Measurements from ENCODE around the gene GOLIM4.
"Not testable (repeated sequence)": the region's sequence is repeated elsewhere in the genome, so short reads cannot be mapped to it uniquely, and the experiment has no call there.

Gene GOLIM4, protein sequence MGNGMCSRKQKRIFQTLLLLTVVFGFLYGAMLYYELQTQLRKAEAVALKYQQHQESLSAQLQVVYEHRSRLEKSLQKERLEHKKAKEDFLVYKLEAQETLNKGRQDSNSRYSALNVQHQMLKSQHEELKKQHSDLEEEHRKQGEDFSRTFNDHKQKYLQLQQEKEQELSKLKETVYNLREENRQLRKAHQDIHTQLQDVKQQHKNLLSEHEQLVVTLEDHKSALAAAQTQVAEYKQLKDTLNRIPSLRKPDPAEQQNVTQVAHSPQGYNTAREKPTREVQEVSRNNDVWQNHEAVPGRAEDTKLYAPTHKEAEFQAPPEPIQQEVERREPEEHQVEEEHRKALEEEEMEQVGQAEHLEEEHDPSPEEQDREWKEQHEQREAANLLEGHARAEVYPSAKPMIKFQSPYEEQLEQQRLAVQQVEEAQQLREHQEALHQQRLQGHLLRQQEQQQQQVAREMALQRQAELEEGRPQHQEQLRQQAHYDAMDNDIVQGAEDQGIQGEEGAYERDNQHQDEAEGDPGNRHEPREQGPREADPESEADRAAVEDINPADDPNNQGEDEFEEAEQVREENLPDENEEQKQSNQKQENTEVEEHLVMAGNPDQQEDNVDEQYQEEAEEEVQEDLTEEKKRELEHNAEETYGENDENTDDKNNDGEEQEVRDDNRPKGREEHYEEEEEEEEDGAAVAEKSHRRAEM
- 0.26 to 4.5 (median 1.2) reads per million in 3 donors for total RNA-seq

DNA sequence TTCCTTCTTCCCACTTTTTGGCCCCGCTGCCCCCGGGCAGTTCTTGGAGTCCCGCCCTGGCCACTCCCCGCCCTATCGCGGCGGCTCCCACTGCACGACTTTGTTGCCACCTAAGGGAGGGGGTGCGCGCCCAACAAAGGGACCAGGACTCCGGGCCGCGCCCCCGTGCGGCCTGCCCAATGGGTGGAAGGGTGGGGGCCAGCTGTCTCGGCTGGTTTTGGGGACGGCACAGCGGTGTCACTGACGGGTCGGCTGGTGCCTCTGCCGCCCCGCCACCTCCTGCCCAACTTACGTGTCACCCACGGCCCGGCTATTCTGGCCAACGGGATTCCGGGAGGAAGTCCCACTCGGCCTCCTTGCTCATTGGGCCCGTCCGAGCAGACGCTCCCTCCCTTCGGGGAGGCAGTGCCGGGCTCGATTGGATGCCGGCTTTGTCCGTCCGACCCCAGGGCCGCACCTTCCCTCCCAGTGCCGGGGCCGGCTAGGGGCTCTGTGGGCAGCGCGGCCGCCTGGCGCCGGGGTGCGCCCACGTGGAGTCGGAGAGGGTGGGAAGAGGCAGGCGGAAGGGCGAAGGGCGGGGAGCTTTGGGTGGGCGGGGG, at the start of gene GOLIM4:
GOLIM4 (minus strand) TSS at position 314 of the 599 bp plus-strand sequence. CDS start 639 bp downstream, outside the sequence.
- Histone ChIP-seq H3K4me3 (ENCODE audit: insufficient read depth, low read depth, low read length, poor library complexity, severe bottlenecking) (peak within 1 kb of the TSS; percentile 49), H3K4me1 (ENCODE audit: control insufficient read depth, insufficient read depth, low read length, poor library complexity, severe bottlenecking) (no peaks in the 10 kb centered on the region), H3K27ac (ENCODE audit: insufficient read depth, low read length, poor library complexity, severe bottlenecking) (no peak within 1 kb of the TSS), H3K27me3 (replicated peaks; ENCODE audit: control insufficient read depth, insufficient read depth, low read length, poor library complexity, severe bottlenecking) (no peaks in the 10 kb centered on the region), H3K36me3 (ENCODE audit: control insufficient read depth, insufficient read depth, low read length) (no peaks in the 10 kb centered on the region), H3K9me3 (ENCODE audit: control insufficient read depth, low read length) (no peaks in the 10 kb centered on the region)
- peak in 1 of 3 donors; percentile 7 for DNase-seq

DNA sequence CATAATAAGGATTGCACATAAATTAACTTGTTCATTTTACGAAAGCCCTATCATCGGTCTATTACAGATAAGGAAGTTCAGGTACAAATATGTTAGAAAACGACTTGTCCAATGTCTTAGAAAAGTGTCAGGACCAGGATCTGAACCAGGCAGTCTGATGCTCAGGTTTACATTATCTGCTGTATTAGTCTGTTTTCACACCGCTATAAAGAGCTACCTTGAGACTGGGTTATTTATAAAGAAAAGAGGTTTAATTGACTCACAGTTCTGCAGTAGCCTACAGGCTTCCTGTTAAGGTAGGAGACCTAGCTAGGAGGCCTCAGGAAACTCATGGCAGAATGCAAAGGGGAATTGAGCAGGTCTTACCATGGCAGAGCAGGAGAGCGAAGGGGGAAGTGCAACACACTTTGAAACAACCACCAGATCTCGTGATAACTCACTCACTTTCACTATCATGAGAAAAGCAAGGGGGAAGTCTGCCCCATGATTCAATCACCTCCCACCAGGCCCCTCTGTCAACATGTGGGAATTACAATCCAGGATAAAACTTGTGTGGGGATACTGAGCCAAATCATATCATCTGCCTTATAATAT, 45.8 kb upstream of the GOLIM4 start:
- DNase-seq, result no peak
- no peak overlapping the region for H3K4me3 ChIP-seq (ENCODE audit: insufficient read depth, low read depth, low read length, poor library complexity, severe bottlenecking)
- no peaks in the 10 kb centered on the region for H3K36me3 ChIP-seq (ENCODE audit: control insufficient read depth, insufficient read depth, low read length)
- no peaks in the 10 kb centered on the region for H3K27me3 ChIP-seq (replicated peaks; ENCODE audit: control insufficient read depth, insufficient read depth, low read length, poor library complexity, severe bottlenecking)
- H3K9me3 ChIP-seq (ENCODE audit: control insufficient read depth, low read length), result no peaks in the 10 kb centered on the region
- no peak overlapping the region for H3K27ac ChIP-seq (ENCODE audit: insufficient read depth, low read length, poor library complexity, severe bottlenecking)
- H3K4me1 ChIP-seq (ENCODE audit: control insufficient read depth, insufficient read depth, low read length, poor library complexity, severe bottlenecking), result no peaks in the 10 kb centered on the region

DNA sequence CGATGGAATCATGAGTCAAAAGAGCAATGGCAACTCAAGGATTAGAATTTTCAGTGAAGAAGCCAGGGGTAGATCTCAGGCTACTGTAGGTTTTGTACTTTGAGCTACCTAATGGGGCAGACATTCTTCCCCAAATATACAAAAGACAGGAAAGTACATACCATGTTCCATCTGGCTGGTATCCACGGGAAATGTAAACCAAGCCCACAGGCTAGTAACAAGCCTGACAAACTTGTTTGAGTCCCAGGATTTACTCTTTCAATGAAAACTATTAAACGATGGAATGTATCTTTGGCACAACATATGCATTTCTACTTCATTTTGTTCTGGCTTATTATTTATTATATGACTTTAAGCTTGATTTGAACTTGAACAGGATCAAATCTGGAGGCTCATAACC, 44.2 kb upstream of the GOLIM4 start:
- DNase-seq, result no peak
- Histone ChIP-seq H3K4me3 (ENCODE audit: insufficient read depth, low read depth, low read length, poor library complexity, severe bottlenecking) (no peak overlapping the region), H3K36me3 (ENCODE audit: control insufficient read depth, insufficient read depth, low read length) (no peaks in the 10 kb centered on the region), H3K4me1 (ENCODE audit: control insufficient read depth, insufficient read depth, low read length, poor library complexity, severe bottlenecking) (no peaks in the 10 kb centered on the region), H3K27me3 (replicated peaks; ENCODE audit: control insufficient read depth, insufficient read depth, low read length, poor library complexity, severe bottlenecking) (no peaks in the 10 kb centered on the region), H3K9me3 (ENCODE audit: control insufficient read depth, low read length) (no peaks in the 10 kb centered on the region), H3K27ac (ENCODE audit: insufficient read depth, low read length, poor library complexity, severe bottlenecking) (no peak overlapping the region)

DNA sequence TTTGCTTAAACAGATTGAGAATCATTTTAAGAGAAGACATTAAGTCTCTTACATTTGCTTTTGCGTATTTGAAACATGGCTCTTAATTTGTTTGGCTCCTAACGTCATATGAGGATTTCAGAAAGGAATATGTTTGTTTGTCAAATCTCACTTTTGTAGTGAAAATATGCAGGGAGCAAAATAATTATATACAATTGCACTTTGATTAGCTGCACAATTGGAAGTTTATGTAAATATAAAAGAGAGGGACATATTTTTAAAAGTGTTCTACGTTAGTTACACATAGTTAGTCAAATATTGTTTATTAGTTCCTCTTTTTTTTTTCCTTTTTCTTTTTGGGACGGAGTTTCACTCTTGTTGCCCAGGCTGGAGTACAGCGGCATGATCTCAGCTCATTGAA, 42.7 kb upstream of the GOLIM4 start:
- Histone ChIP-seq H3K36me3 (ENCODE audit: control insufficient read depth, insufficient read depth, low read length) (no peaks in the 10 kb centered on the region), H3K27me3 (replicated peaks; ENCODE audit: control insufficient read depth, insufficient read depth, low read length, poor library complexity, severe bottlenecking) (no peaks in the 10 kb centered on the region), H3K4me3 (ENCODE audit: insufficient read depth, low read depth, low read length, poor library complexity, severe bottlenecking) (no peak overlapping the region), H3K27ac (ENCODE audit: insufficient read depth, low read length, poor library complexity, severe bottlenecking) (no peak overlapping the region), H3K9me3 (ENCODE audit: control insufficient read depth, low read length) (no peaks in the 10 kb centered on the region), H3K4me1 (ENCODE audit: control insufficient read depth, insufficient read depth, low read length, poor library complexity, severe bottlenecking) (no peaks in the 10 kb centered on the region)
- no peak for DNase-seq

DNA sequence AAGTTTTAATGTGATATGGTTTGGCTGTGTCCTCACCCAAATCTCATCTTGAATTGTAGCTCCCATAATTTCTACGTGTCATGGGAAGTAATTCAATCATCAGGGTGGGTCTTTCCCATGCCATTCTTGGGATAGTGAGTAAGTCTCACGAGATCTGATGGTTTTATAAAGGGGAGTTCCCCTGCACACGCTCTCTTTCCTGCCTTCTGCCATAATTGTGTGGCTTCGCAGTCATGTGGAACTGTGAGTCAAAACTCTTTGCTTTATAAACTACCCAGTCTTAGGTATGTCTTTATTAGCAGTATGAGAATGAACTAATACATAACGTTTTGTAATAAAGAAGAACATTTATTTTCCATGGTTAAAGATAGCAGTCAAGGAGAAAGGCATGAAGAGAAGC, 39.2 kb upstream of the GOLIM4 start:
- Histone ChIP-seq H3K4me1 (ENCODE audit: control insufficient read depth, insufficient read depth, low read length, poor library complexity, severe bottlenecking) (no peaks in the 10 kb centered on the region), H3K27me3 (replicated peaks; ENCODE audit: control insufficient read depth, insufficient read depth, low read length, poor library complexity, severe bottlenecking) (no peaks in the 10 kb centered on the region), H3K36me3 (ENCODE audit: control insufficient read depth, insufficient read depth, low read length) (no peaks in the 10 kb centered on the region), H3K27ac (ENCODE audit: insufficient read depth, low read length, poor library complexity, severe bottlenecking) (no peak overlapping the region), H3K4me3 (ENCODE audit: insufficient read depth, low read depth, low read length, poor library complexity, severe bottlenecking) (no peak overlapping the region), H3K9me3 (ENCODE audit: control insufficient read depth, low read length) (no peaks in the 10 kb centered on the region)
- DNase-seq, result no peak

DNA sequence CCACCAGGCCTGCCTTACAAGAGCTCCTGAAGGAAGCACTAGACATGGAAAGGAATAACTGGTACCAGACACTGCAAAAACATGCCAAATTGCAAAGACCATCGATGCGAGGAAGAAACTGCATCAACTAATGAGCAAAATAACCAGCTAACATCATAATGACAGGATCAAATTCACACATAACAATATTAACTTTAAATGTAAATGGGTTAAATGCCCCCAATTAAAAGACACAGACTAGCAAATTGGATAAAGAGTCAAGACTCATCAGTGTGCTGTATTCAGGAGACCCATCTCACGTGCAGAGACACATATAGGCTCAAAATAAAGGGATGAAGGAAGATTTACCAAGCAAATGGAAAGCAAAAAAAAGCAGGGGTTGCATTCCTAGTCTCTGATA, 34.5 kb upstream of the GOLIM4 start:
- not testable (repeated sequence) for H3K9me3 ChIP-seq (ENCODE audit: control insufficient read depth, low read length); H3K4me1 ChIP-seq (ENCODE audit: control insufficient read depth, insufficient read depth, low read length, poor library complexity, severe bottlenecking); H3K27me3 ChIP-seq (replicated peaks; ENCODE audit: control insufficient read depth, insufficient read depth, low read length, poor library complexity, severe bottlenecking); H3K36me3 ChIP-seq (ENCODE audit: control insufficient read depth, insufficient read depth, low read length); H3K27ac ChIP-seq (ENCODE audit: insufficient read depth, low read length, poor library complexity, severe bottlenecking); DNase-seq; H3K4me3 ChIP-seq (ENCODE audit: insufficient read depth, low read depth, low read length, poor library complexity, severe bottlenecking)

- H3K27me3 ChIP-seq (replicated peaks; ENCODE audit: control insufficient read depth, insufficient read depth, low read length, poor library complexity, severe bottlenecking); H3K27ac ChIP-seq (ENCODE audit: insufficient read depth, low read length, poor library complexity, severe bottlenecking); DNase-seq; H3K36me3 ChIP-seq (ENCODE audit: control insufficient read depth, insufficient read depth, low read length); H3K4me1 ChIP-seq (ENCODE audit: control insufficient read depth, insufficient read depth, low read length, poor library complexity, severe bottlenecking); H3K9me3 ChIP-seq (ENCODE audit: control insufficient read depth, low read length); H3K4me3 ChIP-seq (ENCODE audit: insufficient read depth, low read depth, low read length, poor library complexity, severe bottlenecking): not testable (repeated sequence)
Observed at GRCh38 chr3:168128463-168128862, 32.7 kb upstream of the GOLIM4 start.

DNA sequence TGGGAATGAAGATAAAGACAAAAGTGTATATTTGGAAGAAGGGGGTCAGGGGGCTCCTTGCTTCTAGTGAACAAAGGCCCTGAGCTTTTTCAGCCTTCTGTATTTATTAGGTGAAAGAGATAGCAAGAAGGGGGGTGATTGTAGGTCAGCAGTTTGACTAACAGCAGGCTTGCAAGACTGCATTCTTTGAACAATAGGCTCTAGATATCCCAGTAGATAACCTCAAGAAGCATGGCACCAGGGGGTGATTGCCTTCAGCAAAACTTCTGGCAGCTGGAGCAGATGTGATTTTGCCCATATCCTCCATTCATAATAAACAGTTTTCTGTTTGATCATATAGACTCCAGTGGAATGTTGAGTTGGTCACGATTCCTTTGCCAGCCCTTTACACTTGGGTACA, 31.7 kb upstream of the GOLIM4 start:
- DNase-seq, result no peak
- no peaks in the 10 kb centered on the region for H3K4me1 ChIP-seq (ENCODE audit: control insufficient read depth, insufficient read depth, low read length, poor library complexity, severe bottlenecking)
- H3K4me3 ChIP-seq (ENCODE audit: insufficient read depth, low read depth, low read length, poor library complexity, severe bottlenecking), result no peak overlapping the region
- H3K36me3 ChIP-seq (ENCODE audit: control insufficient read depth, insufficient read depth, low read length), result no peaks in the 10 kb centered on the region
- H3K27ac ChIP-seq (ENCODE audit: insufficient read depth, low read length, poor library complexity, severe bottlenecking), result no peak overlapping the region
- H3K9me3 ChIP-seq (ENCODE audit: control insufficient read depth, low read length), result no peaks in the 10 kb centered on the region
- H3K27me3 ChIP-seq (replicated peaks; ENCODE audit: control insufficient read depth, insufficient read depth, low read length, poor library complexity, severe bottlenecking), result no peaks in the 10 kb centered on the region

DNA sequence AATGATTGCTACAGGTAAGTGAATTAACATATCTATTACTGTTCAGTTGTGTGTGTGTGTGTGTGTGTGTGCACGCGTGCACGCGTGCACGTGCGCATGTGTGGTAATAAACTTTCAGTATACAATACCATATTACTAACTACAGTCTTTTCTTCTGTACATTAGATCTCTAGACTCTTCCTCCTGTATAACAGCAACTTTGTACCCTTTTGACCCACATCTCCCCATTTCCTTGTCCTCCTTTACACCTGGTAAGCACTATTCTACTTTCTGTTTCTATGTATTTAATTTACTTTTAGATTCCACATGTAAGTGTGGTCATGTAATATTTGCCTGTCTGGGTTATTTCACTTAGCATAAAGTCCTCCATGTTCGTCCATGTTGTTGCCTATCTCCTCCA, 29.1 kb upstream of the GOLIM4 start:
- Histone ChIP-seq H3K9me3 (ENCODE audit: control insufficient read depth, low read length) (no peaks in the 10 kb centered on the region), H3K27me3 (replicated peaks; ENCODE audit: control insufficient read depth, insufficient read depth, low read length, poor library complexity, severe bottlenecking) (no peaks in the 10 kb centered on the region), H3K4me1 (ENCODE audit: control insufficient read depth, insufficient read depth, low read length, poor library complexity, severe bottlenecking) (no peaks in the 10 kb centered on the region), H3K27ac (ENCODE audit: insufficient read depth, low read length, poor library complexity, severe bottlenecking) (no peak overlapping the region), H3K36me3 (ENCODE audit: control insufficient read depth, insufficient read depth, low read length) (no peaks in the 10 kb centered on the region), H3K4me3 (ENCODE audit: insufficient read depth, low read depth, low read length, poor library complexity, severe bottlenecking) (no peak overlapping the region)
- no peak for DNase-seq

- Histone ChIP-seq H3K4me3 (ENCODE audit: insufficient read depth, low read depth, low read length, poor library complexity, severe bottlenecking) (no peak overlapping the region), H3K27ac (ENCODE audit: insufficient read depth, low read length, poor library complexity, severe bottlenecking) (no peak overlapping the region), H3K9me3 (ENCODE audit: control insufficient read depth, low read length) (no peaks in the 10 kb centered on the region), H3K36me3 (ENCODE audit: control insufficient read depth, insufficient read depth, low read length) (no peaks in the 10 kb centered on the region), H3K27me3 (replicated peaks; ENCODE audit: control insufficient read depth, insufficient read depth, low read length, poor library complexity, severe bottlenecking) (no peaks in the 10 kb centered on the region), H3K4me1 (ENCODE audit: control insufficient read depth, insufficient read depth, low read length, poor library complexity, severe bottlenecking) (no peaks in the 10 kb centered on the region)
- no peak for DNase-seq
Observed at GRCh38 chr3:168124291-168124690, 28.6 kb upstream of the GOLIM4 start.
